ENCODE results near the gene ANTXR1.

The ANTXR1 gene

GRCh38 chr2:69033461-69034095, 20.6 kb downstream of the ANTXR1 start:
- DNase-seq (ENCODE audit: low read depth in 2 of 2) = no peak

DNA sequence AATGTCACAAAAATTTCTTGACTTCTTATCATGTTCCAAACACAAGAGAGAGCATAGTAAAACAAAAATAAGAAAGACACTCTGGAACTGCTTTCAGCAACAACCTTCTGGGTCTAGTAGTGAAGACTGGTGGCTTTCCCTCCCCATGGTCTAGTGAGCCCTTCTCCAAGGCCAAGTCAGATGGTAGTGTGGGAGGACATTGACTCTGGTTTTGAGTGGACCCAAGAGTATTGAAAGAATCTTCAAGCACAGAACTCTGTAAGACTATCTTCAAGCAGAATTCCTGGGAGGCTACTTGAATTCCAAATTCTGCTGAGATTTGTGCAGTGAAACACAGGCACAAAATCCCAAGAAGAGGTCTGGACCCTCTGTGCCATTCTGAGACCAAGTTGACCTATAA, 21.1 kb downstream of the ANTXR1 start:
- no peak for DNase-seq (ENCODE audit: low read depth in 2 of 2)

- no peak for DNase-seq (ENCODE audit: low read depth in 2 of 2)
Measured at GRCh38 chr2:69034845-69035244, 21.9 kb downstream of the ANTXR1 start.

DNA sequence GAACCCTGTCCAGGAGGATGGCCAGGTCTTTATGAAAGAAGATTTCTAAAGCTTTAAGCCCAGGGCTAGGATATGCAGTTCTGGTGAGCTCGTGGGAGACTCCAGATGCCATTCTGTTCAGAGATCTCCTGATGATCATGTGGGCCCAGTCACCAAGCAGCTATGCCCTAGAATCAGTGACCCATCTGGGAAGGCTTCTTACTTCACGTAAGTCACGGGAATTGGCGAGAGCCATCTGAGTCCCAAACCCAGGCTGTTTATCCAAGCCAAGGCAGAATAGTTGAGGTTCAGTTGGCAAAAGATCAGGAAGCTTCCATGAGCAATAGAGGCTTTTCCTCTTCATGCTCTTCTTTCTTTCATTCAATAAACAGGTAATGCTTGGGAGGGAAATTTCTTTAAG, 23.9 kb downstream of the ANTXR1 start:
- no peak for DNase-seq (ENCODE audit: low read depth in 2 of 2)

- no peak for DNase-seq (ENCODE audit: low read depth in 2 of 2)
Measured at GRCh38 chr2:69041214-69041613, 28.2 kb downstream of the ANTXR1 start.

- no peak for DNase-seq (ENCODE audit: low read depth in 2 of 2)
Measured at GRCh38 chr2:69043736-69044400, 30.9 kb downstream of the ANTXR1 start.

- no peak for DNase-seq (ENCODE audit: low read depth in 2 of 2)
Measured at GRCh38 chr2:69046221-69046662, 33.3 kb downstream of the ANTXR1 start.

DNA sequence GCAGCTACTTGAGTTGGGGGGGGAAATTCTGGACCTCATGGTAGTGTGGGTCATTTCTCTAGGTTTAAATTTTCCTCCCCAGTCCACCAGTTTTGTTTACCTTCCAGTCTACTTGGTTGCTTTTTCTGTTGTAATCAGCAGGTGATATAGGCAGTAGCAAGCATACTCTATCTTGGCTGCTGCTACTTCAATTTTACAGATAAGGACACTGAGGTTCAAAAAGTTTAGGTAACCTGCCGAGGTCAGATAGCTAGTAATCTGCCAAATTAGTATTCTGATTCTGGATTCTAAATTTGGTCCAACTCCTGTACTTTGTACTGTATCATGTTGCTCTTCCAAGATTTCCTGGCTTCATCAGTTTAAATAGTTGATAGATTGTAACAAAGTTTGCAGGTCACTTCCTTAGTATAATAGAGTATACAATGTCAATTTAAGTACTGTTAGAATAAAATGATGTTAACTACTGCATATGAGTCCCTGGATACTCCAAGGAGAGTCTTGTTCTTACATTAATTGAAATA, 34.7 kb downstream of the ANTXR1 start:
- DNase-seq (ENCODE audit: low read depth in 2 of 2) = no peak

DNA sequence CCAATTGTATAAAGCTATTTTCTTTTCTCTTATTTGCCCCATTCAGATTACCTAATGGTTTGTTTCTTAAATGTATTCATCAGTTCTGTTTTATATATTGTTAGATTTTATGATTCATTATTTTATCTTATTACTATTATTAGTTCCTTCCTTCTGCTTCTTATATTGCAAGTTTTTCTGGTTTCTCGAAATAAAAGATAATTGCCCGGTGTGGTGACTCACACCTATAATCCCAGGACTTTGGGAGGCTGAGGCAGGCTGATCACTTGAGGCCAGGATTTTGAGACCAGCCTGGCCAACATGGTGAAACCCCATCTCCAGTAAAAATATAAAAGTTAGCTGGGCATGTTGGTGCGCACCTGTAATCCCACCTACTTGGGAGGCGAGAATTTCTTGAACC, 37.8 kb downstream of the ANTXR1 start:
- DNase-seq (ENCODE audit: low read depth in 2 of 2) = no peak

DNA sequence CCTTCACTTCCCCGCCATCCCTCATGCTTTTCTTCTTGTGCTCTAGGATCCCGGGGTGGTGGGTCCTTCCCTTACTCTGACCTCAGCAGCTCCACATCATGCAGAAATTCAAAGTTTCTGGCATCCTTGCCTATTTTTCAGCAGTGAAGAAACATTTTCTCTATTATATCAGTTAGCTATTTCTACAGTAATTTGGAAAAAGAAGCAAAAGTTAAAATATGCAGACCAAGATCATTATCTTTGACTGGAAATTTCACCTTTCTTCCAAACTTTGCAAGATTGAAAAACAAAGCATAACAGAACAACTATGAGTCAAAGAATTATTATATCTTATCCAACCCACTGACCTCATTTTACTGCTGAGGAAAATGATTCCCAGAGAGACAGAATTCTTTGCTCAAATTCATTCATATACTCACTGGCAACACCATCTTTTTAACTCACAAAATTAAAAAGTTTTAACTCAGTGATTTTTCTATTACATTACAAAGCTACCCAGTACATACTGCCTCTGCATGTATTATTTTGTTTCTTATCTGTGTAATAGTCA, 40.5 kb downstream of the ANTXR1 start:
- DNase-seq (ENCODE audit: low read depth in 2 of 2) = no peak

DNA sequence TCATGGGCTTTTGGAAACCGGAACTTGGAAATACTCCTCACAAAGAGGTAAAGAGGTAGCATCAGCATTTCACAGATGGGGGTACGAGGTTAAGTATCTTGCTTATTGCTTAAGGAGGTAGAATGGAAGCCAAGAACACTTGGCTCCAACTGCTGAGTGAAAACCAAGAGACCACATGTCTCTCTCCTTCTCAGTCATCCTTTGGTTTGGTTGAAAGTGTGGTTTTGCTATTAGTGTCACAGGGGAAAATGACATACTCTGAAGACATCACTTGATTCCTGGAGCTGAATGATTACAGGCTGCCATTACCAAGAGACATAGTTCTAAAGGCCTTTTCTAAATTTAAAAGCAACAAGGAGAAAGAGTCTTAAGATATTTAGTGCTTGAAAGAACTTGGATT, 41.5 kb downstream of the ANTXR1 start:
- no peak for DNase-seq (ENCODE audit: low read depth in 2 of 2)

DNA sequence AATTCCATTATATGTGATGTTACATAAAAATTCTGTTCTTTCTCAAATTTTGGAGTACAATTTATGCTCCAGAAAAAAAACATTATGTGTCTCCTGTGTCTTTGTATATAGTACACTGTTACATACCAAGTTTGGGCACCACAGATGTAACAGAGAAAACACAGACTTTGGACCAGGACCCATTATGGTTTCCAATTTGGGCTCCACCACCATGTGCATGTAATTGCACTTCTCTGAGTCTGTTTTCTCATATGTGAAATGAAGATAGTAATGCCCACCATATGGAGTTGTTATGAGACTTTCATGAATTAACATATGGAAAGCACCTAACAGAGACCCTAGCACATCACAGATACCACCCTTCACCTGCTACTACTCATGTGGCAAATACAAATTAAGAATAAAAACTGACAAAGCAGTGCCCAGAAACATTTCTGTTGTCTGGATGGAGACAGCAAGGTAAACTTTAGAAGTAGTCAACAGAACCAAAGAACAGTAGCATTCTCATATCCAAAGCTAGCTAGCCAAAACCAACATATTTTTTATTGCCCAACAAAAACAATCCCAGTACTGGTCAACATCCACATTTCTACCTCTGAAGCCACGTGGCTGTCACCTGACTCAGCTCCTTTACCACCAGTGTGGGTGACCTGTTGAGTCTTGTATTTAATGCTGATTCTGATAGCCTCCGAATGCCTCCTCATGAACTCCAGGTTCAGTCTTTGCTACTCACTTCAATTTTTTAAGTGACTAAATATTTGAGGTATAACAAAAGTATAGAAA, 42.9 kb downstream of the ANTXR1 start:
- no peak for DNase-seq (ENCODE audit: low read depth in 2 of 2)

- DNase-seq (ENCODE audit: low read depth in 2 of 2) = no peak
Measured at GRCh38 chr2:69057660-69058059, 44.7 kb downstream of the ANTXR1 start.

- no peak for DNase-seq (ENCODE audit: low read depth in 2 of 2)
Measured at GRCh38 chr2:69059731-69060290, 46.8 kb downstream of the ANTXR1 start.

- no peak for DNase-seq (ENCODE audit: low read depth in 2 of 2)
Measured at GRCh38 chr2:69060938-69061501, 48.0 kb downstream of the ANTXR1 start.

DNA sequence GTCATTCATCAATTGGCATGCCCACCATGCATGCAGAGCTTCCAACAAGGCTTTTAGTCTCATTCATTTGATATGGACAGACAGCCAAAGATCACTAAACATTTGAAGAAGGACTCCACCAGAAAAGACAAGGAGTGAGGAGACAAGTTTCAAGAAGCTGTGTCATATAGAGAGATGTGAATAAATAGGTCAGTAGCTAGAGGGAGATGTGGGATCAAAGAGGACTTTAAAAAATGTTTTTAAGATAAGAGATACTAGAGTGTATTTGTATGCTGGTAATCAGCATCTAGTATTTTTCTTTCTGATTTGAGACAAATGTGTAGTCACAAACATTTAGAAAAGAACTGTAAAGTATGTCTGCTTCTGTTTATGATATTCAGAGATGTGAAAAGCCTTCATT, 48.5 kb downstream of the ANTXR1 start:
- no peak for DNase-seq (ENCODE audit: low read depth in 2 of 2)

GRCh38 chr2:69062307-69062962, 49.5 kb downstream of the ANTXR1 start:
- DNase-seq (ENCODE audit: low read depth in 2 of 2) = no peak

- DNase-seq (ENCODE audit: low read depth in 2 of 2) = no peak
Measured at GRCh38 chr2:69065735-69066336, 52.9 kb downstream of the ANTXR1 start.

DNA sequence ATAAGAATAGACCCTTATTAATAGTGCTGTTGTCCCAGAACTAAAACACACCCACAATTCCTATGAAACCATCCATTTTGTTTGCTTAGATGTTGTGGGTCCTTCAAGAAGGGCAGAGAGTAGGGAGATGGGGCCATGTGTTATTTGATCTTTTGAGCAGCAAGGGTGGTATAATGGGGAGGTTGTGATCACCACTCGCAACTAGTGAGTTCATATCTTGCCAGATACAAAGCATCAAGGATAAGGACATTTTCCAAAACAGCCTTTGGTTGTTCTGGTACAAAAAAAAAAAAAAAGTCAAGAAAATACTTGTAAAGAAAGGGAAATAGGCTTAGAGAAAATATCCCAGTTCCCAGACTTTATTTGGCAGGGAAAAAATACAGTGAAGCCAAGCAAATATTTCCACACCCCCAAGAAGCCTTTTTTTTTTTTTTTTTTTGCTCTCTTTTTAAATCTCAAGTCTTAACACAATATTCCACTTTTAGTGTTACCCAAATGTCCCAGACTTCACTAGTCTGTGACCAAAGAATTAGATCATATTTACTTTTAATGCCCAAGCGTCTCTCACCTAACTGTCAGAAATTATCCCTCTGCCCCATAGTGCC, 54.1 kb downstream of the ANTXR1 start:
- DNase-seq (ENCODE audit: low read depth in 2 of 2) = no peak

- DNase-seq (ENCODE audit: low read depth in 2 of 2) = no peak
Measured at GRCh38 chr2:69067866-69068265, 54.9 kb downstream of the ANTXR1 start.

Measured in stimulated activated CD8-positive, alpha-beta memory T cell treated with anti-CD3 and anti-CD28 coated beads, Interleukin-15, amount 100 ng/mL, for 4 hours (primary cell).